Esophagus muscularis mucosa (tissue), 4 donors: Measurements from ENCODE around the gene CSF2RB. TPM values are rescaled to one million over a fixed set of nuclear protein-coding genes. Genes with fewer than 3 reads are reported as not detected.

Experiments used
- DNase-seq: peaks from one replicate; pipeline ENCODE4 v3.0.0-alpha.2; 2017; ENCODE audit errors: extremely low spot score
- H3K27ac ChIP-seq, 4 donors: fragments of 200-600 bp; sonication (generic); replicated peaks in 1 of 4; 1 replicate in 3 of 4; 2 replicates in 1 of 4; pipeline ENCODE4 v1.5.1; 2016 to 2019; ENCODE audit warnings: mild to moderate bottlenecking in 1 of 4
- H3K27me3 ChIP-seq, 4 donors: fragments of 200-600 bp; sonication (generic); one replicate each; pipeline versions ENCODE4 v1.5.1 to v1.6.0; 2016 to 2019
- H3K36me3 ChIP-seq, 4 donors: fragments of 200-600 bp; sonication (generic); one replicate each; pipeline ENCODE4 v1.5.1; 2016 to 2019
- H3K4me1 ChIP-seq, 4 donors: fragments of 200-600 bp; sonication (generic); one replicate each; pipeline ENCODE4 v1.5.1; 2016 to 2019
- H3K4me3 ChIP-seq, 4 donors: fragments of 200-600 bp; sonication (generic); 1 replicate in 2 of 4; 2 replicates in 2 of 4; pipeline ENCODE4 v1.5.1; 2016 to 2019; ENCODE audit warnings: mild to moderate bottlenecking in 4 of 4, moderate library complexity in 1 of 4
- H3K9me3 ChIP-seq, 4 donors: fragments of 200-600 bp; sonication (generic); 1 replicate in 3 of 4; 2 replicates in 1 of 4; pipeline ENCODE4 v1.5.1; 2016 to 2019
- EP300 ChIP-seq: sonication (generic); formaldehyde crosslinking; IDR thresholded peaks from one replicate; pipeline ENCODE4 v1.6.1; 2017; ENCODE audit warnings: antibody characterized with exemption
- POLR2A ChIP-seq: fragments of 450-650 bp; IDR thresholded peaks from one replicate; pipeline ENCODE4 v1.6.1; 2017; ENCODE audit warnings: antibody characterized with exemption, moderate library complexity, mild to moderate bottlenecking, low read depth
- POLR2AphosphoS5 ChIP-seq, 2 donors: sonication (generic); formaldehyde crosslinking; IDR thresholded peaks; one replicate each; pipeline ENCODE4 v1.6.1; 2017; ENCODE audit warnings: antibody characterized with exemption in 2 of 2
- WGBS: methylation state at CpG from one replicate; pipeline ENCODE4 v1.1.5; 2018; 5-methylcytosine and 5-hydroxymethylcytosine counted together
- intact Hi-C: fragments of 100-400 bp; cut with DNase I; formaldehyde crosslinking; loops from one replicate; pipeline ENCODE4 v1.15.1; 2023
- total RNA-seq, 4 donors: library from RNA; depleted of rRNA; stranded (reverse); fragments of >200 nt; gene quantifications; one replicate each; pipeline versions ENCODE4 v1.1.0 to v1.2.1, GENCODE V29; 2016
- TF ChIP-seq, protein P1 (sequence below), 3 experiments: fragments of 200-600 bp in 2 of 3; fragments of 450-650 bp in 1 of 3; sonication (generic) in 2 of 3; IDR thresholded peaks; one replicate each; pipeline ENCODE4 v1.5.1; 2017 to 2019; ENCODE audit warnings: antibody characterized with exemption in 3 of 3, mild to moderate bottlenecking in 2 of 3, moderate library complexity in 1 of 3

Gene CSF2RB
- total RNA-seq, 4 donors from 2014 or later: 4.6 to 19.4 (median 6.2) TPM

DNA sequence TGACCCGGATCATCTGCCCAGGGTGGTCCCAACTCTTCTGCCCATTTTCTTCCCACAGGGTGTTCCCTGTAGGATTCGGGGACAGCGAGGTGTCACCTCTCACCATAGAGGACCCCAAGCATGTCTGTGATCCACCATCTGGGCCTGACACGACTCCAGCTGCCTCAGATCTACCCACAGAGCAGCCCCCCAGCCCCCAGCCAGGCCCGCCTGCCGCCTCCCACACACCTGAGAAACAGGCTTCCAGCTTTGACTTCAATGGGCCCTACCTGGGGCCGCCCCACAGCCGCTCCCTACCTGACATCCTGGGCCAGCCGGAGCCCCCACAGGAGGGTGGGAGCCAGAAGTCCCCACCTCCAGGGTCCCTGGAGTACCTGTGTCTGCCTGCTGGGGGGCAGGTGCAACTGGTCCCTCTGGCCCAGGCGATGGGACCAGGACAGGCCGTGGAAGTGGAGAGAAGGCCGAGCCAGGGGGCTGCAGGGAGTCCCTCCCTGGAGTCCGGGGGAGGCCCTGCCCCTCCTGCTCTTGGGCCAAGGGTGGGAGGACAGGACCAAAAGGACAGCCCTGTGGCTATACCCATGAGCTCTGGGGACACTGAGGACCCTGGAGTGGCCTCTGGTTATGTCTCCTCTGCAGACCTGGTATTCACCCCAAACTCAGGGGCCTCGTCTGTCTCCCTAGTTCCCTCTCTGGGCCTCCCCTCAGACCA, 24.0 kb downstream of the CSF2RB start:
- Histone ChIP-seq H3K4me1 (no peaks in the 10 kb centered on the region), H3K36me3 (peaks cover 0 to 5% (median 1%) of the 10 kb centered on the region in 4 donors), H3K4me3 (no peak overlapping the region), H3K9me3 (no peaks in the 10 kb centered on the region), H3K27ac (no peak overlapping the region), H3K27me3 (peaks cover 0 to 20% (median 0%) of the 10 kb centered on the region in 4 donors)
- intact Hi-C loops: no loop called here
- WGBS: 92% methylated on average over 10 of the region's 14 CpGs
- no peak for DNase-seq
- TF ChIP-seq EP300 (no peak), POLR2A (no peak)
- TF ChIP-seq, protein P1, sequence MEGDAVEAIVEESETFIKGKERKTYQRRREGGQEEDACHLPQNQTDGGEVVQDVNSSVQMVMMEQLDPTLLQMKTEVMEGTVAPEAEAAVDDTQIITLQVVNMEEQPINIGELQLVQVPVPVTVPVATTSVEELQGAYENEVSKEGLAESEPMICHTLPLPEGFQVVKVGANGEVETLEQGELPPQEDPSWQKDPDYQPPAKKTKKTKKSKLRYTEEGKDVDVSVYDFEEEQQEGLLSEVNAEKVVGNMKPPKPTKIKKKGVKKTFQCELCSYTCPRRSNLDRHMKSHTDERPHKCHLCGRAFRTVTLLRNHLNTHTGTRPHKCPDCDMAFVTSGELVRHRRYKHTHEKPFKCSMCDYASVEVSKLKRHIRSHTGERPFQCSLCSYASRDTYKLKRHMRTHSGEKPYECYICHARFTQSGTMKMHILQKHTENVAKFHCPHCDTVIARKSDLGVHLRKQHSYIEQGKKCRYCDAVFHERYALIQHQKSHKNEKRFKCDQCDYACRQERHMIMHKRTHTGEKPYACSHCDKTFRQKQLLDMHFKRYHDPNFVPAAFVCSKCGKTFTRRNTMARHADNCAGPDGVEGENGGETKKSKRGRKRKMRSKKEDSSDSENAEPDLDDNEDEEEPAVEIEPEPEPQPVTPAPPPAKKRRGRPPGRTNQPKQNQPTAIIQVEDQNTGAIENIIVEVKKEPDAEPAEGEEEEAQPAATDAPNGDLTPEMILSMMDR (IDR thresholded peaks at IDR 0.05): no peak

DNA sequence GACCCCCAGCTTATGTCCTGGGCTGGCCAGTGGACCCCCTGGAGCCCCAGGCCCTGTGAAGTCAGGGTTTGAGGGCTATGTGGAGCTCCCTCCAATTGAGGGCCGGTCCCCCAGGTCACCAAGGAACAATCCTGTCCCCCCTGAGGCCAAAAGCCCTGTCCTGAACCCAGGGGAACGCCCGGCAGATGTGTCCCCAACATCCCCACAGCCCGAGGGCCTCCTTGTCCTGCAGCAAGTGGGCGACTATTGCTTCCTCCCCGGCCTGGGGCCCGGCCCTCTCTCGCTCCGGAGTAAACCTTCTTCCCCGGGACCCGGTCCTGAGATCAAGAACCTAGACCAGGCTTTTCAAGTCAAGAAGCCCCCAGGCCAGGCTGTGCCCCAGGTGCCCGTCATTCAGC, 24.6 kb downstream of the CSF2RB start:
- no peak overlapping the region for H3K27ac ChIP-seq
- DNase-seq: no peak
- H3K4me3 ChIP-seq: no peak overlapping the region
- WGBS: 89% methylated on average over 11 of the region's 12 CpGs
- H3K36me3 ChIP-seq: peaks cover 0 to 5% (median 0%) of the 10 kb centered on the region in 4 donors
- no peak for TF ChIP-seq POLR2A
- TF ChIP-seq EP300: no peak
- no peak for TF ChIP-seq POLR2AphosphoS5 (IDR thresholded peaks at IDR 0.05)
- TF ChIP-seq, protein P1 (IDR thresholded peaks at IDR 0.05): no peak
- intact Hi-C loops: no loop called here
- H3K27me3 ChIP-seq: peaks cover 0 to 20% (median 0%) of the 10 kb centered on the region in 4 donors
- no peaks in the 10 kb centered on the region for H3K4me1 ChIP-seq
- H3K9me3 ChIP-seq: no peaks in the 10 kb centered on the region

DNA sequence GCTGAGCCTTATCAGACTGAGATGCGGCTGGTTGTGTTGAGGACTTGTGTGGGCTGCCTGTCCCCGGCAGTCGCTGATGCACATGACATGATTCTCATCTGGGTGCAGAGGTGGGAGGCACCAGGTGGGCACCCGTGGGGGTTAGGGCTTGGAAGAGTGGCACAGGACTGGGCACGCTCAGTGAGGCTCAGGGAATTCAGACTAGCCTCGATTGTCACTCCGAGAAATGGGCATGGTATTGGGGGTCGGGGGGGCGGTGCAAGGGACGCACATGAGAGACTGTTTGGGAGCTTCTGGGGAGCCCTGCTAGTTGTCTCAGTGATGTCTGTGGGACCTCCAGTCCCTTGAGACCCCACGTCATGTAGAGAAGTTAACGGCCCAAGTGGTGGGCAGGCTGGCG, 25.5 kb downstream of the CSF2RB start:
- 92% methylated on average over 13 of the region's 13 CpGs for WGBS
- peaks cover 0 to 27% (median 0%) of the 10 kb centered on the region in 4 donors for H3K27me3 ChIP-seq
- H3K4me1 ChIP-seq: no peaks in the 10 kb centered on the region
- TF ChIP-seq POLR2A (no peak), EP300 (no peak), POLR2AphosphoS5 (IDR thresholded peaks at IDR 0.05) (no peak)
- TF ChIP-seq, protein P1 (IDR thresholded peaks at IDR 0.05): no peak
- no peaks in the 10 kb centered on the region for H3K36me3 ChIP-seq
- H3K27ac ChIP-seq: no peak overlapping the region
- intact Hi-C loops: no loop called here
- no peaks in the 10 kb centered on the region for H3K9me3 ChIP-seq
- DNase-seq: no peak
- H3K4me3 ChIP-seq: no peak overlapping the region

DNA sequence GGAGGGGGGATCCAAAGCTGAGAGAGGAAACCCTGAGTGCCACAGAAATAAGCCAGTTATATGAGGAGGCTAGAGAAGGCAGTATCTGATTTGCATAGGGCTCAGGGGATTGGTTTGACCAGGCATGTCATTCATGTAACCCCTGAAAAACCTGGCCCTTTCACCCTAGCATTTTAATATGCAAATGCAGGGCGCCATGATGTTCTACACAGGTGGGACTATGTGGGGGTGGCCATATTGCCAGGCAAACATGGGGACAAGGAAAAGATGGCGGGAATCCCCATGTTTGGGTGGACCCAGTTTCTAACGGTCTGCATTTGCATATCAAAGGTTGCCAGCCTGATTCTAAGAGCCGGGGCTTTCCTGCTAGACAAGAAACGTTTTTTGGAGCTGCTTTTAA, 27.2 kb downstream of the CSF2RB start:
- TF ChIP-seq EP300 (no peak), POLR2AphosphoS5 (IDR thresholded peaks at IDR 0.05) (no peak), POLR2A (no peak)
- TF ChIP-seq, protein P1 (IDR thresholded peaks at IDR 0.05): no peak
- Histone ChIP-seq H3K9me3 (no peaks in the 10 kb centered on the region), H3K4me3 (no peak overlapping the region), H3K27me3 (peaks cover 0 to 18% (median 0%) of the 10 kb centered on the region in 4 donors), H3K36me3 (no peaks in the 10 kb centered on the region), H3K27ac (no peak overlapping the region), H3K4me1 (no peaks in the 10 kb centered on the region)
- WGBS: 66% methylated on average over 5 of the region's 5 CpGs
- intact Hi-C loops: no loop called here
- no peak for DNase-seq
